Body of pancreas (tissue), 4 donors: ENCODE measurements around the gene PACRG. TPM values are rescaled to one million over a fixed set of nuclear protein-coding genes. Genes with fewer than 3 reads are reported as not detected.

ENCODE experiments used
- ATAC-seq: fragments of 150-250 bp; one replicate; pipeline ENCODE4 v1.9.1; 2016
- DNase-seq, 4 donors: peaks; one replicate each; pipeline ENCODE4 v3.0.0-alpha.2; 2019
- H3K27ac ChIP-seq, 4 donors: fragments of 200-600 bp; sonication (generic); 1 replicate in 3 of 4; 2 replicates in 1 of 4; pipeline versions ENCODE4 v1.5.1 to v1.6.1; 2016 to 2019; ENCODE audit warnings: mild to moderate bottlenecking in 1 of 4, mixed read lengths in 1 of 4, moderate library complexity in 1 of 4
- H3K27me3 ChIP-seq, 2 donors: fragments of 200-600 bp; sonication (generic); one replicate each; pipeline ENCODE4 v1.6.0; 2016; ENCODE audit warnings: mild to moderate bottlenecking in 1 of 2
- H3K36me3 ChIP-seq, 2 donors: fragments of 200-600 bp; sonication (generic); replicated peaks in 1 of 2; 2 replicates each; pipeline ENCODE4 v1.5.1; 2016; ENCODE audit warnings: low read depth in 2 of 2; ENCODE audit not compliant: insufficient read depth in 1 of 2
- H3K4me1 ChIP-seq: fragments of 200-600 bp; sonication (generic); one replicate; pipeline ENCODE4 v1.6.0; 2016
- H3K4me3 ChIP-seq, 2 donors: fragments of 200-600 bp; sonication (generic); 1 replicate in 1 of 2; 2 replicates in 1 of 2; pipeline ENCODE4 v1.5.1; 2016 to 2019
- H3K9me3 ChIP-seq, 3 donors: fragments of 200-600 bp; sonication (generic); 1 replicate in 2 of 3; 2 replicates in 1 of 3; pipeline ENCODE4 v1.5.1; 2016
- CTCF ChIP-seq, 7 experiments: fragments of 450-650 bp in 4 of 7; fragments of 200-600 bp in 3 of 7; sonication (generic) in 3 of 7; IDR thresholded peaks; one replicate each; pipeline ENCODE4 v1.5.1; 2016 to 2019; ENCODE audit warnings: antibody characterized with exemption in 7 of 7
- POLR2A ChIP-seq, 3 donors: fragments of 450-650 bp; IDR thresholded peaks; one replicate each; pipeline ENCODE4 v1.6.1; 2016; ENCODE audit warnings: antibody characterized with exemption in 3 of 3, mild to moderate bottlenecking in 2 of 3
- WGBS, 2 donors: methylation state at CpG; one replicate each; pipeline ENCODE4 v1.1.5; 2017; 5-methylcytosine and 5-hydroxymethylcytosine counted together
- intact Hi-C: fragments of 100-400 bp; cut with DNase I; formaldehyde crosslinking; loops from one replicate; pipeline ENCODE4 v1.15.1; 2023
- small RNA-seq: library from RNA; depleted of rRNA; stranded (forward); fragments of <200 nt; gene quantifications from one replicate; pipeline ENCODE3, GENCODE V24; 2016
- total RNA-seq, 2 donors: library from RNA; depleted of rRNA; stranded (reverse); fragments of >200 nt; gene quantifications; one replicate each; pipeline ENCODE4 v1.1.0, GENCODE V29; 2016

PACRG gene
- total RNA-seq, 2 donors from 2014 or later = 7.8 to 10.9 TPM

- H3K4me1 ChIP-seq = no peaks in the 10 kb centered on the region
- peak overlapping the region in 1 of 4 donors; percentile 59 for H3K27ac ChIP-seq
- H3K36me3 ChIP-seq = no peaks in the 10 kb centered on the region
- 38 to 52% methylated on average over 11 to 13 of the region's 13 CpGs for WGBS, 2 donors
- DNase-seq = peak in 2 of 4 donors; percentile 27 to 65
- H3K27me3 ChIP-seq = no peaks in the 10 kb centered on the region
- intact Hi-C loops = no loop called here
- no peak overlapping the region for H3K4me3 ChIP-seq
- no peak for ATAC-seq
- H3K9me3 ChIP-seq = no peaks in the 10 kb centered on the region
- TF ChIP-seq POLR2A (IDR thresholded peaks at IDR 0.05) = no peak
- no peak for TF ChIP-seq CTCF (IDR thresholded peaks at IDR 0.05)
Observed at GRCh38 chr6:163356324-163356723, 628.5 kb downstream of the PACRG start.

- no peak for DNase-seq
- WGBS, 2 donors = 85 to 94% methylated on average over 6 of the region's 6 CpGs
- H3K4me3 ChIP-seq = no peak overlapping the region
- no peak for ATAC-seq
- intact Hi-C loops = no loop called here
- TF ChIP-seq POLR2A (IDR thresholded peaks at IDR 0.05) = no peak
- no peak for TF ChIP-seq CTCF (IDR thresholded peaks at IDR 0.05)
- no peaks in the 10 kb centered on the region for H3K36me3 ChIP-seq
- H3K27me3 ChIP-seq = no peaks in the 10 kb centered on the region
- no peak overlapping the region for H3K27ac ChIP-seq
- H3K9me3 ChIP-seq = no peaks in the 10 kb centered on the region
- H3K4me1 ChIP-seq = no peaks in the 10 kb centered on the region
Observed at GRCh38 chr6:163356743-163357142, 629.0 kb downstream of the PACRG start.

- no peak for ATAC-seq
- Histone ChIP-seq H3K36me3 (no peaks in the 10 kb centered on the region), H3K27ac (no peak overlapping the region), H3K9me3 (no peaks in the 10 kb centered on the region), H3K4me1 (no peaks in the 10 kb centered on the region), H3K4me3 (no peak overlapping the region), H3K27me3 (no peaks in the 10 kb centered on the region)
- WGBS, 2 donors = 88 to 90% methylated on average over 13 of the region's 13 CpGs
- no peak for DNase-seq
- no peak for TF ChIP-seq POLR2A (IDR thresholded peaks at IDR 0.05)
- TF ChIP-seq CTCF (IDR thresholded peaks at IDR 0.05) = no peak
- intact Hi-C loops = no loop called here
Observed at GRCh38 chr6:163364641-163365040, 636.9 kb downstream of the PACRG start.

Small RNAs within 50 kb of the gene (small RNA-seq; reads per million reads assigned to genes)
- gene AL031121.1 (not detected), gene AL590286.1 (not detected)

Other genes starting within 250 kb of the PACRG start
- gene PRKN, start 208 bp upstream of the PACRG start, total RNA-seq = 1 to 10 TPM; 6.7 to 8.2 TPM